Keratinocyte (primary cell): ENCODE measurements around the gene ADGRG1. TPM values are rescaled to one million over a fixed set of nuclear protein-coding genes. Genes with fewer than 3 reads are reported as not detected.

Experiments
- DNase-seq: peaks from one replicate; pipeline ENCODE4 v3.0.0-alpha.2; 2011; ENCODE audit warnings: low read depth, missing footprints, low spot score
- FAIRE-seq: peaks from 2 replicates; lab custom pipeline; 2011; peaks lifted over from hg19 to GRCh38; lab: Jason Lieb, UNC
- H2AFZ ChIP-seq: 2 replicates; pipeline ENCODE4 v1.6.0; 2012; ENCODE audit warnings: low read length, control low read depth, inconsistent platforms; ENCODE audit not compliant: control insufficient read depth
- H3K27ac ChIP-seq: 2 replicates; pipeline ENCODE4 v1.5.1; 2011; ENCODE audit warnings: low read length; ENCODE audit not compliant: control insufficient read depth, insufficient read depth
- H3K27me3 ChIP-seq: 3 replicates; pipeline ENCODE4 v1.6.0; 2011; ENCODE audit warnings: low read length; ENCODE audit not compliant: control insufficient read depth, insufficient read depth; ENCODE audit errors: extremely low read depth
- H3K36me3 ChIP-seq, 2 experiments: 2 replicates in 1 of 2; 3 replicates in 1 of 2; pipeline ENCODE4 v1.5.1; 2011; ENCODE audit warnings: low read length in 2 of 2, mild to moderate bottlenecking in 1 of 2; ENCODE audit not compliant: control insufficient read depth in 2 of 2, insufficient read depth in 2 of 2; ENCODE audit errors: extremely low read depth in 1 of 2
- H3K4me1 ChIP-seq: 3 replicates; pipeline ENCODE4 v1.5.1; 2011; ENCODE audit warnings: low read length; ENCODE audit not compliant: control insufficient read depth, insufficient read depth; ENCODE audit errors: extremely low read depth
- H3K4me2 ChIP-seq: 3 replicates; pipeline ENCODE4 v1.6.0; 2011; ENCODE audit warnings: low read depth, low read length; ENCODE audit not compliant: control insufficient read depth, insufficient read depth; ENCODE audit errors: extremely low read depth
- H3K4me3 ChIP-seq, 3 experiments: fragments of 200-600 bp in 1 of 3; sonication (generic) in 1 of 3; 2 replicates in 2 of 3; 3 replicates in 1 of 3; pipeline ENCODE4 v1.5.1; 2011 to 2016; ENCODE audit warnings: low read length in 3 of 3, mild to moderate bottlenecking in 3 of 3, control low read depth in 2 of 3, inconsistent platforms in 1 of 3, low read depth in 1 of 3, mixed read lengths in 1 of 3, mixed run types in 1 of 3, moderate library complexity in 1 of 3; ENCODE audit not compliant: control insufficient read depth in 2 of 3, insufficient read depth in 2 of 3; ENCODE audit errors: extremely low read depth in 1 of 3
- H3K79me2 ChIP-seq: 2 replicates; pipeline ENCODE4 v1.6.0; 2012; ENCODE audit warnings: low read length; ENCODE audit not compliant: control insufficient read depth, insufficient read depth
- H3K9ac ChIP-seq: 3 replicates; pipeline ENCODE4 v1.6.0; 2011; ENCODE audit warnings: low read length; ENCODE audit not compliant: control insufficient read depth, insufficient read depth; ENCODE audit errors: extremely low read depth
- H3K9me1 ChIP-seq: 3 replicates; pipeline ENCODE4 v1.6.0; 2011; ENCODE audit warnings: low read length; ENCODE audit not compliant: control insufficient read depth, insufficient read depth; ENCODE audit errors: extremely low read depth
- H3K9me3 ChIP-seq: 2 replicates; pipeline ENCODE4 v1.5.1; 2012; ENCODE audit warnings: low read depth, low read length; ENCODE audit not compliant: control insufficient read depth
- H4K20me1 ChIP-seq: 3 replicates; pipeline ENCODE4 v1.6.0; 2011; ENCODE audit warnings: low read length; ENCODE audit not compliant: control insufficient read depth, insufficient read depth; ENCODE audit errors: extremely low read depth
- EZH2 ChIP-seq: IDR thresholded peaks from one replicate; pipeline ENCODE4 v1.6.1; 2012; ENCODE audit warnings: inconsistent platforms, mild to moderate bottlenecking, low read length, moderate library complexity
- dilution Hi-C: fragments of 300-500 bp; cut with MboI; formaldehyde crosslinking; loops from one replicate; pipeline ENCODE4 v1.7.0; 2020; ENCODE audit warnings: low sequenced_read_pairs; ENCODE audit not compliant: extremely low pct_ligation_motif_present
- polyA plus RNA-seq, 5 experiments: library from polyadenylated mRNA; depleted of rRNA in 3 of 5; stranded (reverse) in 3 of 5; stranded (forward) in 1 of 5; unstranded in 1 of 5; fragments of >200 nt; gene quantifications; 1 replicate in 1 of 5; 2 replicates in 3 of 5; 3 replicates in 1 of 5; pipeline versions ENCODE4 v1.2.1 to v1.2.3, GENCODE V29; 2011 to 2012; ENCODE audit warnings: missing spikeins in 2 of 5, low read depth in 1 of 5, low replicate concordance in 1 of 5
- TF ChIP-seq, protein P1 (sequence below), 3 experiments: IDR thresholded peaks in 1 of 3; conservative IDR thresholded peaks in 1 of 3; optimal IDR thresholded peaks in 1 of 3; 2 replicates in 2 of 3; 3 replicates in 1 of 3; pipeline versions ENCODE3 to v1.5.1; 2011; ENCODE audit warnings: low read length in 3 of 3, mild to moderate bottlenecking in 3 of 3, moderate library complexity in 2 of 3, control low read depth in 1 of 3, inconsistent platforms in 1 of 3; ENCODE audit not compliant: insufficient read depth in 2 of 3; ENCODE audit errors: extremely low read depth in 1 of 3

Gene ADGRG1
- polyA plus RNA-seq, 1 donor (not counting 4 experiments of a cell fraction or from before 2014, with no cell fraction given), result 28.4 TPM

DNA sequence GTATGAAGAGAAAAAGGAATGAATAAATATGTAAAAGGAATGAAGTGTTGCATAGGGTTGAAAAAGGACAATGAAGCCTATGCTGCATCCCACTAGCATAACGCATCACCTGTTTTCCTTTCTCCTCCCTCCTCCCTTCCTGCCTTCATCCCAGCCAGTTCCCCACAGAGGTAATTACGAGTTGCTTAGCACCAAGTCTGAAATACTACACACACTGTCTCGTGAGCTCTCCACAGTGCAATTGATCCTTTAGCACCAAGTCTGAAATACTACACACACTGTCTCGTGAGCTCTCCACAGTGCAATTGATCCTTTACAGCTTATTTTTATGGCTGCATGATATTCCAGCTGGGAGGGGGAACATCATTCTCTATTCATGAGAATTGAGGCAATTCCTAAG is 65.1 kb downstream of the ADGRG1 start:
- no peak overlapping the region for H3K4me2 ChIP-seq
- H3K79me2 ChIP-seq, result no peaks in the 10 kb centered on the region
- H3K9me1 ChIP-seq, result no peaks in the 10 kb centered on the region
- H3K27me3 ChIP-seq, result no peaks in the 10 kb centered on the region
- DNase-seq, result no peak
- H2AFZ ChIP-seq, result no peak overlapping the region
- TF ChIP-seq, protein P1, sequence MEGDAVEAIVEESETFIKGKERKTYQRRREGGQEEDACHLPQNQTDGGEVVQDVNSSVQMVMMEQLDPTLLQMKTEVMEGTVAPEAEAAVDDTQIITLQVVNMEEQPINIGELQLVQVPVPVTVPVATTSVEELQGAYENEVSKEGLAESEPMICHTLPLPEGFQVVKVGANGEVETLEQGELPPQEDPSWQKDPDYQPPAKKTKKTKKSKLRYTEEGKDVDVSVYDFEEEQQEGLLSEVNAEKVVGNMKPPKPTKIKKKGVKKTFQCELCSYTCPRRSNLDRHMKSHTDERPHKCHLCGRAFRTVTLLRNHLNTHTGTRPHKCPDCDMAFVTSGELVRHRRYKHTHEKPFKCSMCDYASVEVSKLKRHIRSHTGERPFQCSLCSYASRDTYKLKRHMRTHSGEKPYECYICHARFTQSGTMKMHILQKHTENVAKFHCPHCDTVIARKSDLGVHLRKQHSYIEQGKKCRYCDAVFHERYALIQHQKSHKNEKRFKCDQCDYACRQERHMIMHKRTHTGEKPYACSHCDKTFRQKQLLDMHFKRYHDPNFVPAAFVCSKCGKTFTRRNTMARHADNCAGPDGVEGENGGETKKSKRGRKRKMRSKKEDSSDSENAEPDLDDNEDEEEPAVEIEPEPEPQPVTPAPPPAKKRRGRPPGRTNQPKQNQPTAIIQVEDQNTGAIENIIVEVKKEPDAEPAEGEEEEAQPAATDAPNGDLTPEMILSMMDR (optimal IDR thresholded peaks at IDR 0.05 in 1 of 3, IDR thresholded peaks at IDR 0.05 in 1 of 3, conservative IDR thresholded peaks at IDR 0.05 in 1 of 3; ENCODE audit: extremely low read depth in 1 of 3, insufficient read depth in 2 of 3, low read length in 3 of 3), result no peak
- TF ChIP-seq EZH2, result no peak
- H3K27ac ChIP-seq, result no peak overlapping the region
- FAIRE-seq, result no peak
- H3K4me1 ChIP-seq, result no peaks in the 10 kb centered on the region
- no peaks in the 10 kb centered on the region for H3K36me3 ChIP-seq
- no peaks in the 10 kb centered on the region for H4K20me1 ChIP-seq
- no peak overlapping the region for H3K9ac ChIP-seq
- no peak overlapping the region for H3K4me3 ChIP-seq
- H3K9me3 ChIP-seq, result no peaks in the 10 kb centered on the region
- dilution Hi-C loops, result no loop called here

DNA sequence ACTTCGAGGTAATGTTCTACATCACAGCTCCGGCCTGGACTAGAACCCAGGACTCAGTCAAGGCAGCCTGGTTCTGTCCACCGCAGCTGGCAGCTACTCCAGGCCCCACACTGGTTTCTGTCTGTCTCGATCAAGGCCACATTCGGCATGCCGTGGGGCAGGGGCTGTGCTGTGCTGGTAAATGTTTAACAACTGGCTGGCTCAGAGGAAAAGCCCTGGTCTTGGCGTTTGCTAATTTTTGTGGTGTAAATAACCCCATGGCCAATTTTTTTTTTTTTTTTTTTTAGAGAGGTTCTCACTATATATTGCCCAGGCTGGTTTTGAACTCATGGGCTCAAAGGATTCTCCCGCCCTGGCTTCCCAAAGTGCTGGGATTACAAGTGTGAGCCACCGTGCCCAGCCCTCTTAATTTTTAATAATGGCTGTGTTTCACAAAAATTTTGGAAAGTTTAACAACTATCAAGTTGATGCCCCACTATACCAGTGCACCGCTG is 65.8 kb downstream of the ADGRG1 start:
- Histone ChIP-seq H3K9ac (no peak overlapping the region), H3K36me3 (no peaks in the 10 kb centered on the region), H2AFZ (no peak overlapping the region), H3K27ac (no peak overlapping the region), H3K4me1 (no peaks in the 10 kb centered on the region), H3K9me3 (no peaks in the 10 kb centered on the region), H3K4me3 (no peak overlapping the region), H3K79me2 (no peaks in the 10 kb centered on the region), H3K9me1 (no peaks in the 10 kb centered on the region), H3K4me2 (no peak overlapping the region), H3K27me3 (no peaks in the 10 kb centered on the region), H4K20me1 (no peaks in the 10 kb centered on the region)
- dilution Hi-C loops, result no loop called here
- no peak for DNase-seq
- TF ChIP-seq, protein P1 (optimal IDR thresholded peaks at IDR 0.05 in 1 of 3, IDR thresholded peaks at IDR 0.05 in 1 of 3, conservative IDR thresholded peaks at IDR 0.05 in 1 of 3; ENCODE audit: extremely low read depth in 1 of 3, insufficient read depth in 2 of 3, low read length in 3 of 3), result no peak
- TF ChIP-seq EZH2, result no peak
- FAIRE-seq, result no peak
